ENCODE measurements around the gene METAP1. TPM values are rescaled to one million over a fixed set of nuclear protein-coding genes. Genes with fewer than 3 reads are reported as not detected.

The METAP1 gene
- total and polyA plus RNA-seq, 2 donors (not counting 1 experiment from before 2014, with no cell fraction given), result 20.4 to 40.0 TPM

- no peak overlapping the region for H3K4me2 ChIP-seq (replicated peaks; ENCODE audit: low read depth, low read length, poor library complexity, severe bottlenecking)
- peaks cover 4% of the 10 kb centered on the region for H3K9me3 Mint-ChIP-seq (ENCODE audit: insufficient read depth)
Observed at GRCh38 chr4:99008051-99008450, 12.5 kb downstream of the METAP1 start.

DNA sequence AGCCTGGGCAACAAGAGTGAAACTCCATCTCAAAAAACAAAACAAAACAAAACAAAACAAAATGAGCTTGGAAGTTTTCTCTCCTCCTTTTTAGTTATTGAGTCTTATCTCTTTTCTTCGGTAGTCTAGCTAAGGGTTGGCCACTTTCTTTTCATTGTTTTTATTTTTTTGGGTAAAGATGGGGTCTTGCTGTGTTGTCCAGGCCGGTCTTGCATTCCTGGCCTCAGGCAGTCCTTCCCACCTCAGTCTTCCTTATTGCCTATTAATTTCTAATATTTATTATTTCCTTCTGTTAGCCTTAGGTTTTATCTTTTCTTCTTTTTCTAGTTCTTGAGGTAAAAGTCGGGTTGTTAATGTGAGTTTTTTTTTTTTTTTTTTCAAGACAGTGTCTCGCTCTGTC lies 16.4 kb downstream of the METAP1 start:
- H3K9ac ChIP-seq (ENCODE audit: low read length), result no peak overlapping the region
- H2AFZ ChIP-seq (ENCODE audit: insufficient read depth, low read depth, low read length, poor library complexity, severe bottlenecking), result no peak overlapping the region
- peaks cover 0 to 14% (median 0%) of the 10 kb centered on the region in 3 donors for H3K9me3 ChIP-seq (ENCODE audit: control extremely low read depth in 1 of 3, control insufficient read depth in 2 of 3, insufficient read depth in 1 of 3, low read length in 2 of 3)
- 90% methylated on average over 1 of the region's 4 CpGs for WGBS (ENCODE audit: insufficient coverage)
- intact Hi-C loops (cut with micrococcal nuclease), result no loop called here
- H3K36me3 ChIP-seq (replicated peaks in 1 of 2; ENCODE audit: control extremely low read depth in 1 of 2, control insufficient read depth in 1 of 2, extremely low read depth in 1 of 2, insufficient read depth in 2 of 2, low read length in 1 of 2), result peaks cover 0 to 5% of the 10 kb centered on the region in 2 experiments
- ChIA-PET CTCF (interaction anchor here (0.8 to 1.9 kb wide), 2 partner anchors 35 to 44 kb away, joined by 3 to 5 read pairs; no protein-coding TSS in a partner anchor), POLR2A (no interaction called here)
- peaks cover 31% of the 10 kb centered on the region for H4K20me1 ChIP-seq (ENCODE audit: control insufficient read depth, insufficient read depth, low read length, poor library complexity, severe bottlenecking)
- Mint-ChIP-seq H3K27me3 (no peaks in the 10 kb centered on the region), H3K4me3 (no peak overlapping the region), H3K27ac (no peak overlapping the region), H3K9me3 (ENCODE audit: insufficient read depth) (peaks cover 4% of the 10 kb centered on the region), H3K4me1 (peaks cover 26% of the 10 kb centered on the region)
- H3K79me2 ChIP-seq (ENCODE audit: control insufficient read depth, insufficient read depth, low read length), result peaks cover 97% of the 10 kb centered on the region
- no peak for DNase-seq
- no peak overlapping the region for H3K4me3 ChIP-seq (ENCODE audit: control extremely low read depth in 1 of 5, extremely low read depth in 1 of 5, insufficient read depth in 1 of 5, low read depth in 2 of 5, low read length in 4 of 5)
- no peak for ATAC-seq (ENCODE audit: low read depth)
- no peaks in the 10 kb centered on the region for H3K4me1 ChIP-seq (ENCODE audit: control insufficient read depth in 2 of 2, insufficient read depth in 2 of 2, low read length in 2 of 2)
- no peak overlapping the region for H3K27ac ChIP-seq (ENCODE audit: low read length in 2 of 2)
- TF ChIP-seq EZH2 (IDR thresholded peaks at IDR 0.05; ENCODE audit: borderline replicate concordance, insufficient read depth, low read depth, low read length, poor library complexity, severe bottlenecking), result no peak
- TF ChIP-seq, protein P1, sequence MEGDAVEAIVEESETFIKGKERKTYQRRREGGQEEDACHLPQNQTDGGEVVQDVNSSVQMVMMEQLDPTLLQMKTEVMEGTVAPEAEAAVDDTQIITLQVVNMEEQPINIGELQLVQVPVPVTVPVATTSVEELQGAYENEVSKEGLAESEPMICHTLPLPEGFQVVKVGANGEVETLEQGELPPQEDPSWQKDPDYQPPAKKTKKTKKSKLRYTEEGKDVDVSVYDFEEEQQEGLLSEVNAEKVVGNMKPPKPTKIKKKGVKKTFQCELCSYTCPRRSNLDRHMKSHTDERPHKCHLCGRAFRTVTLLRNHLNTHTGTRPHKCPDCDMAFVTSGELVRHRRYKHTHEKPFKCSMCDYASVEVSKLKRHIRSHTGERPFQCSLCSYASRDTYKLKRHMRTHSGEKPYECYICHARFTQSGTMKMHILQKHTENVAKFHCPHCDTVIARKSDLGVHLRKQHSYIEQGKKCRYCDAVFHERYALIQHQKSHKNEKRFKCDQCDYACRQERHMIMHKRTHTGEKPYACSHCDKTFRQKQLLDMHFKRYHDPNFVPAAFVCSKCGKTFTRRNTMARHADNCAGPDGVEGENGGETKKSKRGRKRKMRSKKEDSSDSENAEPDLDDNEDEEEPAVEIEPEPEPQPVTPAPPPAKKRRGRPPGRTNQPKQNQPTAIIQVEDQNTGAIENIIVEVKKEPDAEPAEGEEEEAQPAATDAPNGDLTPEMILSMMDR (IDR thresholded peaks at IDR 0.05), result no peak
- no peaks in the 10 kb centered on the region for H3K27me3 ChIP-seq (replicated peaks in 1 of 4; ENCODE audit: control extremely low read depth in 1 of 4, control insufficient read depth in 3 of 4, insufficient read depth in 4 of 4, low read length in 3 of 4)
- H3K4me2 ChIP-seq (replicated peaks; ENCODE audit: low read depth, low read length, poor library complexity, severe bottlenecking), result no peak overlapping the region

More at GRCh38 chr4:99008051-99008450, 12.5 kb downstream of the METAP1 start:
- CTCF ChIA-PET, result interaction anchor here (1.0 to 1.7 kb wide), 2 partner anchors 12 to 48 kb away, joined by 3 to 7 read pairs; partner anchors contain the start of gene METAP1
- Mint-ChIP-seq H3K27ac (no peak overlapping the region), H3K4me3 (no peak overlapping the region), H3K4me1 (peaks cover 31% of the 10 kb centered on the region), H3K27me3 (no peaks in the 10 kb centered on the region)
- H2AFZ ChIP-seq (ENCODE audit: insufficient read depth, low read depth, low read length, poor library complexity, severe bottlenecking), result no peak overlapping the region
- peaks cover 0 to 5% of the 10 kb centered on the region in 2 experiments for H3K36me3 ChIP-seq (replicated peaks in 1 of 2; ENCODE audit: control extremely low read depth in 1 of 2, control insufficient read depth in 1 of 2, extremely low read depth in 1 of 2, insufficient read depth in 2 of 2, low read length in 1 of 2)
- POLR2A ChIA-PET, result no interaction called here
- H3K9ac ChIP-seq (ENCODE audit: low read length), result no peak overlapping the region
- DNase-seq (no peak), ATAC-seq (ENCODE audit: low read depth) (no peak)
- WGBS (ENCODE audit: insufficient coverage), result 100% methylated on average over 1 of the region's 2 CpGs
- peaks cover 22% of the 10 kb centered on the region for H4K20me1 ChIP-seq (ENCODE audit: control insufficient read depth, insufficient read depth, low read length, poor library complexity, severe bottlenecking)
- no peaks in the 10 kb centered on the region for H3K27me3 ChIP-seq (replicated peaks in 1 of 4; ENCODE audit: control extremely low read depth in 1 of 4, control insufficient read depth in 3 of 4, insufficient read depth in 4 of 4, low read length in 3 of 4)
- H3K4me3 ChIP-seq (ENCODE audit: control extremely low read depth in 1 of 5, extremely low read depth in 1 of 5, insufficient read depth in 1 of 5, low read depth in 2 of 5, low read length in 4 of 5), result no peak overlapping the region
- peaks cover 0 to 14% (median 0%) of the 10 kb centered on the region in 3 donors for H3K9me3 ChIP-seq (ENCODE audit: control extremely low read depth in 1 of 3, control insufficient read depth in 2 of 3, insufficient read depth in 1 of 3, low read length in 2 of 3)
- H3K4me1 ChIP-seq (ENCODE audit: control insufficient read depth in 2 of 2, insufficient read depth in 2 of 2, low read length in 2 of 2), result no peaks in the 10 kb centered on the region
- TF ChIP-seq, protein P1 (IDR thresholded peaks at IDR 0.05), result no peak
- no peak for TF ChIP-seq EZH2 (IDR thresholded peaks at IDR 0.05; ENCODE audit: borderline replicate concordance, insufficient read depth, low read depth, low read length, poor library complexity, severe bottlenecking)
- H3K27ac ChIP-seq (ENCODE audit: low read length in 2 of 2), result no peak overlapping the region
- peaks cover 97% of the 10 kb centered on the region for H3K79me2 ChIP-seq (ENCODE audit: control insufficient read depth, insufficient read depth, low read length)
- intact Hi-C loops (cut with micrococcal nuclease), result no loop called here

Data from B cell (primary cell).